HUES48 (cell line): ENCODE measurements around the gene ST7L.

ENCODE experiments used
- H3K27ac ChIP-seq: one replicate; pipeline ENCODE4 v1.7.0; 2013; ENCODE audit warnings: low read depth, low read length, inconsistent platforms
- H3K27me3 ChIP-seq: 2 replicates; pipeline ENCODE4 v1.6.1; 2013; ENCODE audit warnings: mild to moderate bottlenecking, low read length; ENCODE audit not compliant: control insufficient read depth, insufficient read depth
- H3K36me3 ChIP-seq: 2 replicates; pipeline ENCODE4 v1.6.1; 2013; ENCODE audit warnings: low read length; ENCODE audit not compliant: control insufficient read depth, insufficient read depth
- H3K4me1 ChIP-seq: 2 replicates; pipeline ENCODE4 v1.6.1; 2013; ENCODE audit warnings: mild to moderate bottlenecking, low read length; ENCODE audit not compliant: control insufficient read depth, insufficient read depth
- H3K4me3 ChIP-seq: 2 replicates; pipeline ENCODE4 v1.5.1; 2013; ENCODE audit warnings: mild to moderate bottlenecking, low read depth, low read length
- H3K9ac ChIP-seq: 2 replicates; pipeline ENCODE4 v1.6.1; 2013; ENCODE audit warnings: mild to moderate bottlenecking, low read depth, low read length, moderate library complexity
- H3K9me3 ChIP-seq: 2 replicates; pipeline ENCODE4 v1.6.1; 2013; ENCODE audit warnings: low read length; ENCODE audit not compliant: control insufficient read depth, insufficient read depth

The ST7L gene

GRCh38 chr1:112516141-112516540 lies 102.8 kb downstream of the ST7L start:
- no peak overlapping the region for H3K9ac ChIP-seq
- peaks cover 5% of the 10 kb centered on the region; the same call in 1 of the 2 replicates for H3K4me1 ChIP-seq
- no peaks in the 10 kb centered on the region for H3K9me3 ChIP-seq
- H3K27me3 ChIP-seq = peaks cover 15% of the 10 kb centered on the region
- peak overlapping the region; percentile 48 for H3K27ac ChIP-seq
- no peak overlapping the region for H3K4me3 ChIP-seq
- no peaks in the 10 kb centered on the region for H3K36me3 ChIP-seq

- Histone ChIP-seq H3K4me3 (no peak overlapping the region), H3K36me3 (no peaks in the 10 kb centered on the region), H3K27ac (peak overlapping the region; percentile 48)
These were observed 103.5 kb downstream of the ST7L start for GRCh38 chr1:112515311-112516009.

GRCh38 chr1:112514901-112515300 lies 104.0 kb downstream of the ST7L start:
- H3K27me3 ChIP-seq = peaks cover 27% of the 10 kb centered on the region
- H3K9ac ChIP-seq = no peak overlapping the region
- H3K4me1 ChIP-seq = peaks cover 16% of the 10 kb centered on the region
- H3K36me3 ChIP-seq = no peaks in the 10 kb centered on the region
- H3K4me3 ChIP-seq = no peak overlapping the region
- no peak overlapping the region for H3K27ac ChIP-seq
- H3K9me3 ChIP-seq = no peaks in the 10 kb centered on the region

More at GRCh38 chr1:112515311-112516009, 103.5 kb downstream of the ST7L start:
- Histone ChIP-seq H3K4me1 (peaks cover 10% of the 10 kb centered on the region), H3K9me3 (no peaks in the 10 kb centered on the region), H3K27me3 (peaks cover 22% of the 10 kb centered on the region), H3K9ac (no peak overlapping the region)

- H3K27ac ChIP-seq = no peak overlapping the region
- H3K36me3 ChIP-seq = no peaks in the 10 kb centered on the region
- H3K27me3 ChIP-seq = peaks cover 43% of the 10 kb centered on the region
- H3K9ac ChIP-seq = no peak overlapping the region
- no peaks in the 10 kb centered on the region for H3K9me3 ChIP-seq
- no peak overlapping the region for H3K4me3 ChIP-seq
- peaks cover 21% of the 10 kb centered on the region for H3K4me1 ChIP-seq
These were observed 105.7 kb downstream of the ST7L start for GRCh38 chr1:112513112-112513870.

- Histone ChIP-seq H3K4me3 (no peak overlapping the region), H3K9ac (no peak overlapping the region), H3K4me1 (peaks cover 21% of the 10 kb centered on the region), H3K27ac (no peak overlapping the region), H3K9me3 (no peaks in the 10 kb centered on the region), H3K27me3 (peaks cover 57% of the 10 kb centered on the region), H3K36me3 (no peaks in the 10 kb centered on the region)
These were observed 107.0 kb downstream of the ST7L start for GRCh38 chr1:112511897-112512296.

GRCh38 chr1:112510340-112510739 lies 108.6 kb downstream of the ST7L start:
- no peak overlapping the region for H3K9ac ChIP-seq
- no peaks in the 10 kb centered on the region for H3K36me3 ChIP-seq
- H3K9me3 ChIP-seq = no peaks in the 10 kb centered on the region
- peaks cover 19% of the 10 kb centered on the region for H3K4me1 ChIP-seq
- peak overlapping the region; percentile 90 for H3K4me3 ChIP-seq
- H3K27me3 ChIP-seq = peaks cover 73% of the 10 kb centered on the region
- no peak overlapping the region for H3K27ac ChIP-seq

GRCh38 chr1:112509660-112510178 lies 109.2 kb downstream of the ST7L start:
- Histone ChIP-seq H3K9ac (no peak overlapping the region), H3K27me3 (peaks cover 79% of the 10 kb centered on the region), H3K4me1 (peaks cover 18% of the 10 kb centered on the region), H3K27ac (no peak overlapping the region), H3K4me3 (peak overlapping the region; percentile 90), H3K36me3 (no peaks in the 10 kb centered on the region), H3K9me3 (no peaks in the 10 kb centered on the region)

- peaks cover 85% of the 10 kb centered on the region for H3K27me3 ChIP-seq
These were observed 109.8 kb downstream of the ST7L start for GRCh38 chr1:112509005-112509659.

GRCh38 chr1:112508278-112509004 lies 110.5 kb downstream of the ST7L start, which contains the start of gene WNT2B:
Gene WNT2B (plus strand): TSS chr1:112508965. CDS start chr1:112509263, 298 bp downstream.
- no peaks in the 10 kb centered on the region for H3K9me3 ChIP-seq
- H3K27me3 ChIP-seq = peaks cover 92% of the 10 kb centered on the region
- peak within 1 kb of the TSS; percentile 90 for H3K4me3 ChIP-seq
- no peak within 1 kb of the TSS for H3K27ac ChIP-seq
- H3K36me3 ChIP-seq = no peaks in the 10 kb centered on the region
- H3K9ac ChIP-seq = no peak within 1 kb of the TSS
- peaks cover 18% of the 10 kb centered on the region for H3K4me1 ChIP-seq

More at GRCh38 chr1:112509005-112509659, 109.8 kb downstream of the ST7L start:
- Histone ChIP-seq H3K9me3 (no peaks in the 10 kb centered on the region), H3K4me3 (peak overlapping the region; percentile 90), H3K4me1 (peaks cover 18% of the 10 kb centered on the region), H3K9ac (no peak overlapping the region), H3K36me3 (no peaks in the 10 kb centered on the region), H3K27ac (no peak overlapping the region)

- Histone ChIP-seq H3K9ac (no peak overlapping the region), H3K27ac (no peak overlapping the region), H3K9me3 (no peaks in the 10 kb centered on the region), H3K4me1 (peaks cover 18% of the 10 kb centered on the region), H3K27me3 (peaks cover 97% of the 10 kb centered on the region), H3K4me3 (peak overlapping the region; percentile 90), H3K36me3 (no peaks in the 10 kb centered on the region)
These were observed 111.0 kb downstream of the ST7L start for GRCh38 chr1:112507921-112508277.
